Kidney (tissue), 14 donors: ENCODE measurements around the gene ABI3BP. TPM values are rescaled to one million over a fixed set of nuclear protein-coding genes. Genes with fewer than 3 reads are reported as not detected.

Experiments used
- DNase-seq, 5 donors: peaks; one replicate each; pipeline ENCODE4 v3.0.0-alpha.2; 2013 to 2020
- FAIRE-seq: peaks from 2 replicates; lab custom pipeline; 2012; peaks lifted over from hg19 to GRCh38; lab: Jason Lieb, UNC
- H3K27ac ChIP-seq, 2 donors: one replicate each; pipeline ENCODE4 v1.7.0; 2013; ENCODE audit warnings: low read depth in 2 of 2, low read length in 2 of 2, inconsistent platforms in 1 of 2
- H3K27me3 ChIP-seq: one replicate; pipeline ENCODE4 v1.7.1; 2013; ENCODE audit warnings: low read length, inconsistent platforms; ENCODE audit not compliant: control insufficient read depth, insufficient read depth
- H3K36me3 ChIP-seq, 3 donors: one replicate each; pipeline versions ENCODE4 v1.7.0 to v1.7.1; 2013; ENCODE audit warnings: low read length in 3 of 3, control low read depth in 1 of 3, inconsistent platforms in 1 of 3; ENCODE audit not compliant: insufficient read depth in 3 of 3, control insufficient read depth in 2 of 3
- H3K4me1 ChIP-seq, 3 donors: one replicate each; pipeline versions ENCODE4 v1.7.0 to v1.7.1; 2013; ENCODE audit warnings: low read length in 3 of 3, inconsistent platforms in 1 of 3, low read depth in 1 of 3; ENCODE audit not compliant: control insufficient read depth in 2 of 3, insufficient read depth in 2 of 3
- H3K4me3 ChIP-seq, 3 donors: one replicate each; pipeline versions ENCODE4 v1.7.0 to v1.8.1; 2013; ENCODE audit warnings: low read length in 3 of 3, control low read depth in 1 of 3, inconsistent platforms in 1 of 3
- H3K9ac ChIP-seq, 3 donors: one replicate each; pipeline versions ENCODE4 v1.7.0 to v1.7.1; 2013; ENCODE audit warnings: low read length in 3 of 3, control low read depth in 1 of 3, inconsistent platforms in 1 of 3
- H3K9me3 ChIP-seq, 3 donors: one replicate each; pipeline versions ENCODE4 v1.7.0 to v1.7.1; 2013; ENCODE audit warnings: low read length in 3 of 3, control low read depth in 1 of 3, inconsistent platforms in 1 of 3; ENCODE audit not compliant: control insufficient read depth in 2 of 3, insufficient read depth in 1 of 3
- CTCF ChIP-seq: IDR thresholded peaks from 3 replicates; pipeline ENCODE4 v1.5.1; 2012; ENCODE audit warnings: mild to moderate bottlenecking, moderate library complexity, borderline replicate concordance; ENCODE audit not compliant: insufficient read depth; ENCODE audit errors: extremely low read depth
- intact Hi-C: fragments of 100-400 bp; cut with DNase I; formaldehyde crosslinking; loops from one replicate; pipeline ENCODE4 v1.11.1; 2022
- polyA plus RNA-seq: library from polyadenylated mRNA; stranded (reverse); fragments of 350-450 nt; fragmentation: Illumina TruSeq; extraction: RNeasy Lipid Tissue Mini Kit (QIAGEN cat#74804); gene quantifications from one replicate; pipeline ENCODE4 v1.2.3, GENCODE V29; 2014; ENCODE audit warnings: low read depth, low replicate concordance; ENCODE audit not compliant: insufficient read depth
- total RNA-seq: library from RNA; stranded (reverse); fragmentation: NEBNext Ultra II Directional; extraction: Animal tissue kit (Norgen Biotek cat#: 25700); gene quantifications from one replicate; pipeline ENCODE4 v1.2.1, GENCODE V29; 2021
- donor health status: control.
- donor health status: control.
- donor health status: control.
- donor health status: control.
- donor health status: control.
- donor health status: DM: yes; HTN: yes; CAD: no.
- donor health status: Normal renal cell carcinoma (clear cell type).

ABI3BP gene
- total and polyA plus RNA-seq, 2 donors from 2014 or later, result 7.1 to 160 TPM

GRCh38 chr3:100972867-100973266 lies 20.4 kb downstream of the ABI3BP start:
- no peak overlapping the region for H3K4me3 ChIP-seq
- H3K9me3 ChIP-seq, result no peaks in the 10 kb centered on the region
- H3K36me3 ChIP-seq, result no peaks in the 10 kb centered on the region
- no peaks in the 10 kb centered on the region for H3K27me3 ChIP-seq
- no peak for TF ChIP-seq CTCF
- no peak for DNase-seq
- H3K4me1 ChIP-seq, result no peaks in the 10 kb centered on the region
- intact Hi-C loops, result no loop called here
- H3K9ac ChIP-seq, result no peak overlapping the region
- no peak for FAIRE-seq
- H3K27ac ChIP-seq, result no peak overlapping the region

GRCh38 chr3:100972301-100972844 lies 20.8 kb downstream of the ABI3BP start:
- DNase-seq (no peak), FAIRE-seq (no peak)
- no peak for TF ChIP-seq CTCF
- Histone ChIP-seq H3K4me1 (no peaks in the 10 kb centered on the region), H3K27me3 (no peaks in the 10 kb centered on the region), H3K4me3 (no peak overlapping the region), H3K9ac (no peak overlapping the region), H3K9me3 (no peaks in the 10 kb centered on the region), H3K27ac (no peak overlapping the region), H3K36me3 (no peaks in the 10 kb centered on the region)
- intact Hi-C loops, result no loop called here

GRCh38 chr3:100971798-100972197 lies 21.4 kb downstream of the ABI3BP start:
- Histone ChIP-seq H3K4me1 (no peaks in the 10 kb centered on the region), H3K9ac (no peak overlapping the region), H3K36me3 (no peaks in the 10 kb centered on the region), H3K4me3 (no peak overlapping the region), H3K27me3 (no peaks in the 10 kb centered on the region), H3K27ac (no peak overlapping the region), H3K9me3 (no peaks in the 10 kb centered on the region)
- intact Hi-C loops, result no loop called here
- TF ChIP-seq CTCF, result no peak
- FAIRE-seq (no peak), DNase-seq (no peak)

- no peaks in the 10 kb centered on the region for H3K36me3 ChIP-seq
- intact Hi-C loops, result no loop called here
- H3K4me3 ChIP-seq, result no peak overlapping the region
- H3K4me1 ChIP-seq, result no peaks in the 10 kb centered on the region
- DNase-seq (no peak), FAIRE-seq (no peak)
- H3K9me3 ChIP-seq, result no peaks in the 10 kb centered on the region
- no peaks in the 10 kb centered on the region for H3K27me3 ChIP-seq
- TF ChIP-seq CTCF, result no peak
- no peak overlapping the region for H3K9ac ChIP-seq
- H3K27ac ChIP-seq, result no peak overlapping the region
These were observed 22.7 kb downstream of the ABI3BP start for GRCh38 chr3:100970477-100970990.
